SH-SY5Y (cell line): ENCODE results near the gene TTF2.

Source experiments
- GATA2 ChIP-seq: IDR thresholded peaks from 2 replicates; pipeline ENCODE4 v1.6.1; 2011; ENCODE audit warnings: mild to moderate bottlenecking, low read depth, low read length
- GATA3 ChIP-seq: IDR thresholded peaks from 2 replicates; pipeline ENCODE4 v1.6.1; 2011; ENCODE audit warnings: low read depth, mild to moderate bottlenecking, low read length, moderate library complexity

The TTF2 gene

DNA sequence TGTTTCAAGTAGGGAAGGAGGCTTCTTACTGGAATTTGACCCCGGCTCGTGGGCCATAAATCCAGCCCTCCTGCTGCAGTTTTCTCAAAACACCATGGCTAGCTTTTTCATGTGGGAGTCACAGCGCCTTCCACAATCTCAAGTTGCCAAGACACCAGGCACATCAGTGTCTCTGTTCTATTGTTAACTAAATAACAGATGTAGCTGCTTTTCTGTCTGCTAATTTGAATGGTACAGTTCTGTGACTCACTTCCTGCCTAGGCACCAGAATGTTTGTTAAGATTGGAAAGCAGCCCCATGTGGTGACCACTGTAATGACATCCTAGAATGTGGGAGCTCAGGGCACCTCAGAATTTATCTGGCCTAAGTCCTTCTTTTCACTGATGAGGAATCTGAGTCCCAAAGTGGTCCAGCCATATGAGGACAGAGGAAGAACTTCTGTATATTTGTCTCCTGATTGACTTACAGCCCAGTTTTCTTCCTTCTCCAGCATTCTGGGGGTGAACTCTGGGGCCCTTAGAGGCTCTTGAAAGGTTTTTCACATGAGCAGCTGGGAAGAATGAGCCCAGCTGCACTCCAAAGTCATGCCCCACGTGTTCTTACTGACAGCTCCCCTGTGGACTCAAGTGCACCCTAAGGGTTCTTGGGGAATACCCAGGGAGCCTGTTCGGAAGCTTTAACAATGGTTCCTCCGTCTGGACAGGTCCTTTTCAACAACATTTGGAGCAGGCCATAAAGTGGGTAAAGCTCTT, 33.9 kb downstream of the TTF2 start:
- no peak for TF ChIP-seq GATA3
- TF ChIP-seq GATA2, result no peak

- TF ChIP-seq GATA3 (no peak), GATA2 (no peak)
Observed at GRCh38 chr1:117094841-117095604, 34.9 kb downstream of the TTF2 start.

- no peak for TF ChIP-seq GATA2
- TF ChIP-seq GATA3, result no peak
Observed at GRCh38 chr1:117096951-117097408, 36.9 kb downstream of the TTF2 start.

- TF ChIP-seq GATA3, result no peak
Observed at GRCh38 chr1:117097443-117097842, 37.3 kb downstream of the TTF2 start.

DNA sequence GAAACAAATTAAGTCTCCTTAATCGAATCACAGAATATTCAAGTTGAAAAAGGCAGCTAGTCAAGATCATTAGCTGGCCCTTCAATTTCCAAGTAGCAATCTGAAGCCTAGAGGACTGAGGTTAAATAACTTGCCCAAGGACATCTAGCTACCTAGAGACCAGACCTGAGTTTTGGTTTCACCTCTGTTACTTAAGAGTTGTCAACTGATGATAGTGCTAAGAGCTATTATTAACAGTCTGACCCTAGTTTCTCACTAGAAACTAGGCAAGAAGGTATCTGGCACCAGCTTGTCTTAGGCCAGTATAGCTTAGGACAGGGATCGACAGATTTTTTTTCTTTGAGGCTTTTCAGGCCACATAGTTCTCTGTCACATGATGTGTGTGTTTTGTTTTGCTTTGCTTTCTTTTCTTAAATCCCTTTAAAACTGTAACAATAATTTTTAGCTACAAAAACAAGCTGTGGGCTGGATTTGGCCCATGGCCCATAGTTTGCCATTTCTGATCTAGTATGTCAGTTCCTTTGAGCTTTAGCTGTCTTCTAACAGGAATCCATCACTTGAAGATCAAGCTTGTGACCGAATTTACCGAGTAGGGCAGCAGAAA, 38.3 kb downstream of the TTF2 start:
- TF ChIP-seq GATA2 (no peak), GATA3 (no peak)

DNA sequence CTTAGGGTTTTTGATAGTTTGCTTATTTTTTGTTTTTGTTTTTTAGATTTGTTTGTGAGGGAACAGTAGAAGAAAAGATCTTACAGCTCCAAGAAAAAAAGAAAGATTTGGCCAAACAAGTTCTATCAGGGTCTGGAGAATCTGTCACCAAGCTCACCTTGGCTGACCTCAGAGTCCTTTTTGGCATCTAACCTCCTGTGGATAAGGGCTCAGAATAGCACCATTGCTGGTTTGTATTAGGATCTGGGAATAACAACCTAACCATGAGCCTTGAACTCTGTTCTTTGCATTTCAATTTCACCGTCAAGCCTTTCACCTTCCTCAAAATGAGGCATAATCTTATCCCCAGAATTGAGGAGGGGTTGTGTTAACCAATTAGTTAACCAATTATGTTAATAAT, 41.2 kb downstream of the TTF2 start:
- TF ChIP-seq GATA2 (no peak), GATA3 (no peak)

DNA sequence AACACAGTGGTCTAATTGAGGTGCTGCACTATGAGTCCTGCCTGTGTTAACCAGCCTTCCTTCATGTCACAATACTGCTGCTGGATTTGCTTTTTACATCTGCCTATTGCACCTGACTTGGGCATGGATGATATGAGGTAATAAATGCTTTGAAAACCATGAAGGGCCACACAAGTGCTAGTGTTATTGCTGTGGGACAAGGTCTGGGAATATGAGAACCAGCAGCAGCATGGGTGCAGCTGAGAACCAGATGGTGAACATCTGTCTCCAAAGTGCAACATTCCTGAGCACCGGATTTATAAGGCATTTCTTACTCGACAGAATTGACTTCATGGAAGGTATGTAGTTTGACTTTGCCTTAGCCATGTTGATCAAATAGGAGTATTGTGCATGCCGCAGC, 44.9 kb downstream of the TTF2 start:
- TF ChIP-seq GATA2 (no peak), GATA3 (no peak)

GRCh38 chr1:117105722-117106121, 45.6 kb downstream of the TTF2 start:
- TF ChIP-seq GATA2 (no peak), GATA3 (no peak)

DNA sequence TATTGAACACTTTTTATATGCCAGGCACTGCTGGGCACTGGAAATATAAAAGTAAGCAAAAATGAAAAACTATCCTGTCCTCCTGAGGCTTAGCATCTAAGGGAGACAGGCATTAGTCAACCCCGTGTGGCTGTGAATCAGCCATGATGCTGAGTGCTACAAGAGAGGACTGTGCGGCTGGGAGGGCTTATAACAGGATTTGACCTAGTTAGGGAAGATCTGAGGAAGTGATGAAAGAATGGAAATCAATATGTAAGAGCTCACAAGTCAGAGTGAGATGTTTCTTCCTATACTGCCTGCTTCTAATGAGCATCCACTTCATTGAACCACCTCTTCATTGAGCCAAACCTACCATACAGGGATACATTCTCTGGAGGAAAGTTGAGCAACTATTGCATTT, 46.4 kb downstream of the TTF2 start:
- no peak for TF ChIP-seq GATA3
- no peak for TF ChIP-seq GATA2

- TF ChIP-seq GATA2 (no peak), GATA3 (no peak)
Observed at GRCh38 chr1:117107364-117107763, 47.2 kb downstream of the TTF2 start.

- TF ChIP-seq GATA2 (no peak), GATA3 (no peak)
Observed at GRCh38 chr1:117110774-117111173, 50.6 kb downstream of the TTF2 start.

DNA sequence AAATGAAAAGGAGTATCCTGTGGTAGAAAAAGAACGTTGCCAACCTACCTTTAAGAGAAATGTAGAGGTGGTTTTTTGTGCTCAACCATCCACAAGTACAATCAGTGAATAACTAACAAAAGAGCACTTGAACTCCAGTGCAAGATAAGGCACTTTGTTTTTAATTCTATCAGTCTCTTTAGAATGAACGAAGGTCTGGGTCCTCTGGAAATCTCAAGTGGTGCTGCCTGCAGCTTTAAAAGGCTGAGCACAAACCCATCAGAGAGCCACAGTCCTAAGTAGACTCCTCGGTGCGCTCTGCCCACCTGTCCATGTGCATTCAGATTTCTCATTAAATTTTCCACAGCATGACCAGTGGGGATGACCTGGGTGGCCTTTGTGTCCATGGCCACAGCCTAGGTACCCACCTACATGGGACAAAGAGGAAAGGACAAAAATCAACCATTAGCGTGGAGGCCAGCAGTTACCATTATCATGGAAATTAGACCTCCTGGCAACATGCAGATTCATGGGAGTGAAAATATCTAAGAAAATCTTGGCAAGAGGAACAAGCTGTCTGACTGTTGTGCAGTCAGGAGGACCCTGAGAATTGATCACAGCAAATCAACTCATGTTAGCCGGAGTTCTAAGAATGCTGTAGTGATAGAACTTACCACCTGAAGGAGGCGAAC, 52.1 kb downstream of the TTF2 start:
- TF ChIP-seq GATA2, result no peak
- TF ChIP-seq GATA3, result no peak

GRCh38 chr1:117113199-117113598, 53.1 kb downstream of the TTF2 start:
- TF ChIP-seq GATA3 (no peak), GATA2 (no peak)

DNA sequence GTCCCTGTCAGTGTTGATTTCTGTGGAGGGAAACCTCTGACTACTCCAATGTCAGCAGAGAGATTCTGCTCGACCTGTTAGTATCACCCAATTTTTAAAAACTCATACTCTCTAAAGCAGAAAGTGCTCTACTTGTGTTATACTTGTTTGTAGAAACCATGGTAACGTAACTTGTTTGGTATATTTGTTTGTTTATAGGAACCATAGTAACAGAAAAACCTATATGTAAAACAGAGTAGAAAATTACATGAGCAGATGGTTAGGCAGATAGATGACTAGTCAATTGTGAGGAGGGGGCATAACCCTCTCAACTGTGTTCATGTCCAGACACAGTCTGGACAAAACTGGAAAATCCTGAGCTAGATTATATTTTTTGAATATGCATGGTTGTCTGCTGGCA, 54.8 kb downstream of the TTF2 start:
- TF ChIP-seq GATA3 (no peak), GATA2 (no peak)
